Measurements from ENCODE around the gene GCAT.

GCAT gene

DNA sequence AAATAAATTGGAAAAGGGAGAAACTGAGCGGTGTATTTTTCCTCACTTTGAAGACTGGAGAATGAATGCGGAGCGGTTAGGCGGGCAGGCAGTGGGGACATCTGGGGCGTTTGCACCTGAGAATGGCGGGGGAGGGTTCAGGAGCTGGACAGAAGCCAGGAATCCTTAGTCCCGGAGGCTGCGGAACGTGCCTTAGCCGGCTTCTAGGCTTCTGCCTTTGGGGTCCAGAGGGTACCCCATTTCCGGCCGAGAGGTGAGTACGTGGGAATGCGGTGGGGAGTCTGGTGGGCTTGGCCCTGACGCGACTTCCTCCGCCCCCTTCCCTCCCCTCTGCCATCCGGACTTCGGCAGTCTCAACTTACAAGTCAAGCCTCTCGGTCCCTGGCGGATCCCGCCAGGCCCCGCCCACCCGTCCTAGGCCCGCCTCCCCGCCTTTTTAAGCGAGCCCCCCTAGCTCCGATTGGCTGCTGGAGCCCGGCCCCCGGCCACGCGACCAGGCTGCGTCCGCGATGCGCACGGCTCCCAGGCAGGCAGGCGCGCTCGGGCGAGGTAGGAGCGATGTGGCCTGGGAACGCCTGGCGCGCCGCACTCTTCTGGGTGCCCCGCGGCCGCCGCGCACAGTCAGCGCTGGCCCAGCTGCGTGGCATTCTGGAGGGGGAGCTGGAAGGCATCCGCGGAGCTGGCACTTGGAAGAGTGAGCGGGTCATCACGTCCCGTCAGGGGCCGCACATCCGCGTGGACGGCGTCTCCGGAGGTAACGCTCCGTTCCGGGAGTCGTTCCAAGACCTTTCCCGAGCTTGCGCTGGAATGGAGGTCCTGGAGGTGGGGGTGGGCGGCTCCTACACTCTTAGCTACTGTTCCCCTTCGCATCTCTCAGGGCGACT, at the start of gene GCAT:
TSS of gene GCAT (plus strand) at position 525 of the 884 bp plus-strand sequence. CDS start at position 559, 34 bp downstream.
- in situ Hi-C loops (cut with MboI; ENCODE audit: low sequenced_read_pairs), result no loop called here

GRCh38 chr22:37758694-37759093, 49.0 kb upstream of the GCAT start:
- in situ Hi-C loops (cut with MboI; ENCODE audit: low sequenced_read_pairs), result no loop called here

DNA sequence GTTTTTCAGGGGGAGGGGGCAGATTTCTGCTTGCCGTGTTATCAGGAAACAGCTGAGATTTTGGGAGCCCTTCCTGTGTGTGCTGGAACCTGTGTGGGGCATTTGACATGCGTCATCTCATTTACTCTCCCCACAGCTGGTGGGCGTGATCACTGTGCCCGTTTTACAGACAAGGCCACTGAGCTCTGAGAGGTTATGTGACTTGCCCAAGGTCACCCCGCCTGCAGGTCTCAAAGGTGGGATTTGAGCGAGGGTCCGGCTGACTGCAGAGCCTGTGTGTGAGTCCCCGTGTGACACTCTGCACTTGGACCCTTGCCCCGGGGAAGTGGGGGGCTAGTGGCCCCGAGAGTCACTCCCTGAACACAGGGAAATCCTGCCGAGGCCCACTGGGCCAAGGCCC, 48.5 kb upstream of the GCAT start:
- in situ Hi-C loops (cut with MboI; ENCODE audit: low sequenced_read_pairs), result no loop called here

- in situ Hi-C loops (cut with MboI; ENCODE audit: low sequenced_read_pairs), result no loop called here
These were observed 47.6 kb upstream of the GCAT start for GRCh38 chr22:37760152-37760551.

DNA sequence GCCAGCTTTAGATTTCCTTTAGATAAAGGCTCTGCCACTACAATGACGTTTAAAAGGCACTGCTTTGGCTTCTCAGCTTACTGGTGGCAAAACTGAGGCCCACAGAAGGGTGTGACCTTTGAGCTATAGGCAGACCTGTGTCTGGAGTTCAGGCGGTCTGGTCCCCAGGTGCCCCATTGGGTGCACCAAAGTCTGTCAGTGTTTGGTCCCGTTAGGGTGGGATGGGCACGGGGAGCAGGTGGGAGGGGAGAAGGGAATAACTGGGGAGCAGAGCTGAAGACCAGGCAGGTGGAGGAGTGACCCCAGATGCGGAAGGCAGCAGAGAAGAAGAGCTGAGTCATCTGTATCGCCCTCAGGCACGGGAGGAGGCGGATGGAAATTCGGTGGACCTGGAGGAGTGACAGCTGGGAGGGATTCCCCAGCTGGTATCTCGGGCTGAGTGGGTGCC, 45.3 kb upstream of the GCAT start:
- in situ Hi-C loops (cut with MboI; ENCODE audit: low sequenced_read_pairs), result no loop called here

- in situ Hi-C loops (cut with MboI; ENCODE audit: low sequenced_read_pairs), result no loop called here
These were observed 44.7 kb upstream of the GCAT start for GRCh38 chr22:37763012-37763411.

- in situ Hi-C loops (cut with MboI; ENCODE audit: low sequenced_read_pairs), result no loop called here
These were observed 44.1 kb upstream of the GCAT start for GRCh38 chr22:37763652-37764051.

- in situ Hi-C loops (cut with MboI; ENCODE audit: low sequenced_read_pairs), result no loop called here
These were observed 43.1 kb upstream of the GCAT start for GRCh38 chr22:37764622-37765021.

- in situ Hi-C loops (cut with MboI; ENCODE audit: low sequenced_read_pairs), result no loop called here
These were observed 42.2 kb upstream of the GCAT start for GRCh38 chr22:37765498-37765897.

- in situ Hi-C loops (cut with MboI; ENCODE audit: low sequenced_read_pairs), result no loop called here
These were observed 41.7 kb upstream of the GCAT start for GRCh38 chr22:37765953-37766576.

- in situ Hi-C loops (cut with MboI; ENCODE audit: low sequenced_read_pairs), result no loop called here
These were observed 39.5 kb upstream of the GCAT start for GRCh38 chr22:37768273-37768672.

- in situ Hi-C loops (cut with MboI; ENCODE audit: low sequenced_read_pairs), result no loop called here
These were observed 38.7 kb upstream of the GCAT start for GRCh38 chr22:37769056-37769455.

DNA sequence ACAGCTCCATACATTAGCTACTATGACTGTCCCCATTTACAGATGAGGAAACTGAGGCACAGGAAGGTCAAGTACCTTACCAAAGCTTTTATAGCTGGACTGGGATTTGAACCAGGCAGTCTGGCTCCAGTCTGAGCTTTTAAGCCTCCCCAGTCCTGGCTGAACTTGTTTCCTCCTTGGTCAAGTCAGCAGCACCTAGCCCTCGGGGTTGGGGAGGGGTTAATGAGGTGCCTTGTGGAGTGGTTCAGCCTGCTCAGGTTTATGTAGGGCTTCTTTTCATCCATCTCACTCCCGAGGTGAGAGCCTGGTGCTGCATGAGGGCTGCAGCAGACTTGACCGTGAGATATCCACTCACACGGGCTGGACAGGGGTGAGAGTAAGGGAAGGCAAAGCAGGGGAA, 36.7 kb upstream of the GCAT start:
- in situ Hi-C loops (cut with MboI; ENCODE audit: low sequenced_read_pairs), result no loop called here

DNA sequence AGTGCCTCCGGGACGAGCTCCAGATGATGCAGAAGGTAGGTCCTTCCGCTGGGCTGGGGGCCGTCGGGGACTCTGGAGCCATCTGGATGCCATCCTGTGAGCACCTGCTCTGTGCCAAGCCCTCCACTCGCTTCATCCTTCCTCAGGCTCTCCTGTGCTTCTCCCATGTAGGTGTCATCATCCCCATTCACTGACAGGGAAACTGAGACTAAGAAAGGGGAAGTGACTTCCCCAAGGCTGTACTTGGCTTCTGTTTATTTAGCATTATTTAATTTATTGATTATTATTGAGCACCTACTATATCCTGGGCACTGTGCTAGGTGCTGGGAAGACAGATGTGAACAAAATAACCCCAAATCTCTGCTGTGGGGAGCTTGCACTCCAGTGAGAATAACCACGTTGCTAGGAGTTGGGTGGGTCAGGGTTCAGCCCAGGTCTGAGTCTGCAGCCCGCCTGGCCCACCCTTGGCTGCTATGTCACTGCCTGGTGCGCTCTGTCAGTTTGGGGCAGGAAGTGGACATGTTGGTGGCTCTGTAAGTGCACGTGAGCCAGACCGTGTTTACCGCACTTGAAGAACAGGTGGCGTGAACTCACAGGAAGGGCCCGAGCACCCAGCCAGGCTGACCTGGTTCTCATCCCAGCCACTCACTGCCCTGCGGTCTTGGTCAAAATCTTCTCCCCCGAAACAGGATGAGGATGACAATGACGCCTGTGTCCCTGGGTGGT, 35.9 kb upstream of the GCAT start:
- in situ Hi-C loops (cut with MboI; ENCODE audit: low sequenced_read_pairs), result no loop called here

- in situ Hi-C loops (cut with MboI; ENCODE audit: low sequenced_read_pairs), result no loop called here
These were observed 33.0 kb upstream of the GCAT start for GRCh38 chr22:37774728-37775127.

DNA sequence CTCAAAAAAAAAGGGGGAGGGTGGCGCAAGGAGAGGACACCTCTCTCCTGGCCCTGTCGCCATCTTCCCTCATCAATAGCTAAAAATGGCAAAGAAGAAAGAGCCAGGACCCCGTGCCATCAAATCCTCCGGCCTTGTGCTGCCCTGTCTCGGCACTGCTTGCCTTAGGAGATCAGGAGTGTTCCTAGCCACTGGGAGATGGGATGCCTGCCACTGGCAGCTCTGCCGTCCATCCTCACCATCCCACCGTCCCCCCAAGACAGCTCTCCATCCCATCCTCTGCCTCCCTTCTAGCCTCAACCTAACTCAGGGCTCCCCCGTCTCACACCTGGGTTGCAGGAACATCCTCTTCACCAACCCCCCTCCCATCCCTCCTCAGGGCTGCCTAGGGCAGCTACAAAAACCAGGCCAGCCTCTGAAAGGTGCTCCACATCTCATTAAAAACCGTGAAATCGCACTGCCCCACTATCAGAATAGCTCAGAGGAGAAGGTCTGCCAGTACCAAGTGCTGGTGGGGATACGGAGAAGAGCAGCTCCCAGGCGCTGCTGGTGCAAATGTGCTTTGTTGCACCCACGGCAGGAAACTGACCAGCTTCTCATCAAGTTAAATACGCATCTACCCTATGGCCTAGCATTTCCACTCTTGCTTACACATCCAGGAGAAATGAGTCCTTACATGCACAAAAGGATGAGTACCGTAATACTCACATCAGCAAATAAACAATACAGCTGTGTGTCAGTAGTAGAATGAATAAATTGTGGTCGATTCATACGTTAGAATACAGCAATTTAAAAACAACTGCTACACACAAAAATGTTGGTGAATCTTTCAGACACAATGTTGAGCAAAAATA, 31.7 kb upstream of the GCAT start:
- in situ Hi-C loops (cut with MboI; ENCODE audit: low sequenced_read_pairs), result no loop called here

GRCh38 chr22:37776639-37777005, 31.1 kb upstream of the GCAT start:
- in situ Hi-C loops (cut with MboI; ENCODE audit: low sequenced_read_pairs), result no loop called here

- in situ Hi-C loops (cut with MboI; ENCODE audit: low sequenced_read_pairs), result no loop called here
These were observed 30.5 kb upstream of the GCAT start for GRCh38 chr22:37777122-37777687.

DNA sequence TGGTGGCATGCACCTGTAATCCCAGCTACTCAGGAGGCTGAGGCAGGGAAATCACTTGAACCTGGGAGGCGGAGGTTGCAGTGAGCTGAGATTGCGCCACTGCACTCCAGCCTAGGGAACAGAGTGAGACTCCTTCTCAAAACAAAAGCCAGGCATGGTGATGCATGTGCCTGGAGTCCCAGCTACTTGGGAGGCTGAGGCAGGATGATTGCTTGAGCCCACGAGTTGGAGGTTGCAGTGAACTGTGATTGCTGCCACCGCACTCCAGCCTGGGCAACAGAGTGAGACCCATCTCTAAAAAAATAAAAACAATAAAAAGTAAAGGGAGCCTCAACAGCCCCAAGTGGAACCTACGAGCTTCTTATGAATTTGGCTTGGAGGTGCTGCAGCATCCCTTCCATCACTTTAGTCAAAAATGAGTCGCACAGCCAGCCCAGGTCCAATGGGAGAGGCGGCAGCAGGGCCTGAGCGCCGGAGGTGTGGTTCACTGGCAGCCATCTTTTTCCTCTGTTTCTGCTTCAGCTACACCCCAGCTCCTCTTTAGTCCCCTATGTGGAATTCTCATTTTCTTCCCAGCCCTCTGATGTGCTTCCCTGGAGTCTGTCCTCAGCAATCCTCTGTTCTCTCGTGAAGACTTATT, 29.2 kb upstream of the GCAT start:
- in situ Hi-C loops (cut with MboI; ENCODE audit: low sequenced_read_pairs), result no loop called here

All from HL-60/S4 (cell line).